H9 (cell line): ENCODE measurements around the gene OR13J1. TPM values are rescaled to one million over a fixed set of nuclear protein-coding genes. Genes with fewer than 3 reads are reported as not detected.

Source experiments
- DNase-seq: peaks from one replicate; pipeline ENCODE4 v3.0.0-alpha.2; 2017
- H2AFZ ChIP-seq: one replicate; pipeline ENCODE4 v1.6.1; 2013; ENCODE audit warnings: mild to moderate bottlenecking, low read length, control low read depth, moderate library complexity
- H2AK5ac ChIP-seq: 2 replicates; pipeline ENCODE4 v1.6.1; 2013; ENCODE audit warnings: low read length, control low read depth, mixed read lengths; ENCODE audit not compliant: insufficient read length
- H2BK120ac ChIP-seq: one replicate; pipeline ENCODE4 v1.6.1; 2013; ENCODE audit warnings: low read depth, mild to moderate bottlenecking, low read length, control low read depth, inconsistent platforms; ENCODE audit not compliant: poor library complexity, severe bottlenecking
- H2BK12ac ChIP-seq: 2 replicates; pipeline ENCODE4 v1.6.1; 2013; ENCODE audit warnings: low read length, control low read depth, mixed read lengths, low read depth; ENCODE audit not compliant: insufficient read length
- H2BK15ac ChIP-seq: 2 replicates; pipeline ENCODE4 v1.6.1; 2013; ENCODE audit warnings: low read depth, low read length, control low read depth
- H2BK20ac ChIP-seq: one replicate; pipeline ENCODE4 v1.6.1; 2013; ENCODE audit warnings: low read depth, mild to moderate bottlenecking, low read length, control low read depth, inconsistent platforms; ENCODE audit not compliant: poor library complexity, severe bottlenecking
- H2BK5ac ChIP-seq: 2 replicates; pipeline ENCODE4 v1.6.1; 2013; ENCODE audit warnings: low read length, control low read depth, mixed read lengths; ENCODE audit not compliant: insufficient read length
- H3K14ac ChIP-seq: 2 replicates; pipeline ENCODE4 v1.6.1; 2013; ENCODE audit warnings: low read length, control low read depth; ENCODE audit not compliant: insufficient read depth
- H3K18ac ChIP-seq: 2 replicates; pipeline ENCODE4 v1.6.1; 2013; ENCODE audit warnings: low read depth, mild to moderate bottlenecking, mixed read lengths, low read length, control low read depth; ENCODE audit not compliant: insufficient read length
- H3K23ac ChIP-seq: 2 replicates; pipeline ENCODE4 v1.6.1; 2013; ENCODE audit warnings: low read length, control low read depth, mixed read lengths, low read depth; ENCODE audit not compliant: insufficient read length
- H3K23me2 ChIP-seq: 2 replicates; pipeline ENCODE4 v1.6.1; 2013; ENCODE audit warnings: low read depth, mild to moderate bottlenecking, mixed read lengths, low read length, control low read depth; ENCODE audit not compliant: insufficient read length, poor library complexity, severe bottlenecking
- H3K27ac ChIP-seq: 2 replicates; pipeline ENCODE4 v1.5.1; 2013; ENCODE audit warnings: low read length, control low read depth, mixed read lengths, low read depth; ENCODE audit not compliant: insufficient read length
- H3K27me3 ChIP-seq: 2 replicates; pipeline ENCODE4 v1.6.1; 2013; ENCODE audit warnings: low read length, control low read depth, inconsistent platforms; ENCODE audit not compliant: insufficient read depth
- H3K4ac ChIP-seq: 2 replicates; pipeline ENCODE4 v1.6.1; 2013; ENCODE audit warnings: low read depth, mild to moderate bottlenecking, control low read depth, inconsistent platforms, low read length, moderate library complexity
- H3K4me1 ChIP-seq: 2 replicates; pipeline ENCODE4 v1.6.1; 2013; ENCODE audit warnings: low read length, control low read depth, inconsistent platforms; ENCODE audit not compliant: insufficient read depth
- H3K4me2 ChIP-seq: 2 replicates; pipeline ENCODE4 v1.6.1; 2013; ENCODE audit warnings: low read length, control low read depth, mixed read lengths; ENCODE audit not compliant: insufficient read length, insufficient read depth
- H3K56ac ChIP-seq: 2 replicates; pipeline ENCODE4 v1.6.1; 2013; ENCODE audit warnings: low read depth, mild to moderate bottlenecking, mixed read lengths, low read length, control low read depth; ENCODE audit not compliant: insufficient read length
- H3K79me1 ChIP-seq: 2 replicates; pipeline ENCODE4 v1.6.1; 2013; ENCODE audit warnings: low read depth, mild to moderate bottlenecking, moderate library complexity, low read length, control low read depth, inconsistent platforms; ENCODE audit not compliant: insufficient read depth, poor library complexity, severe bottlenecking
- H3K79me2 ChIP-seq: 2 replicates; pipeline ENCODE4 v1.6.1; 2013; ENCODE audit warnings: low read length, control low read depth, inconsistent platforms; ENCODE audit not compliant: insufficient read depth
- H3K9ac ChIP-seq: 2 replicates; pipeline ENCODE4 v1.6.1; 2013; ENCODE audit warnings: low read length, control low read depth, mixed read lengths; ENCODE audit not compliant: insufficient read length; ENCODE audit errors: extremely low read depth
- H3K9me3 ChIP-seq: one replicate; pipeline ENCODE4 v1.6.1; 2013; ENCODE audit warnings: low read depth, low read length, inconsistent platforms; ENCODE audit not compliant: control insufficient read depth
- H3T11ph ChIP-seq: one replicate; pipeline ENCODE4 v1.6.1; 2013; ENCODE audit warnings: mild to moderate bottlenecking, low read length, control low read depth, inconsistent platforms
- H4K20me1 ChIP-seq: one replicate; pipeline ENCODE4 v1.6.1; 2013; ENCODE audit not compliant: control insufficient read depth, insufficient read length, insufficient read depth
- H4K5ac ChIP-seq: 2 replicates; pipeline ENCODE4 v1.6.1; 2013; ENCODE audit warnings: low read depth, mild to moderate bottlenecking, mixed read lengths, low read length, control low read depth; ENCODE audit not compliant: insufficient read length
- H4K8ac ChIP-seq: replicated peaks from 2 replicates; pipeline ENCODE4 v1.6.1; 2013; ENCODE audit warnings: low read length, control low read depth, mixed read lengths, low read depth; ENCODE audit not compliant: insufficient read length
- H4K91ac ChIP-seq: 2 replicates; pipeline ENCODE4 v1.6.1; 2013; ENCODE audit warnings: low read depth, mild to moderate bottlenecking, moderate library complexity, mixed read lengths, low read length, control low read depth; ENCODE audit not compliant: insufficient read length
- H3K27ac Mint-ChIP-seq, 3 experiments: 2 replicates in 2 of 3; 3 replicates in 1 of 3; pipeline ENCODE4 v1.8.0; 2020 to 2021; ENCODE audit warnings: mixed read lengths in 3 of 3, mild to moderate bottlenecking in 1 of 3, moderate library complexity in 1 of 3
- H3K27me3 Mint-ChIP-seq: 2 replicates; pipeline ENCODE4 v1.8.0; 2021; ENCODE audit warnings: low read depth, mild to moderate bottlenecking, moderate library complexity, mixed read lengths
- H3K36me3 Mint-ChIP-seq, 3 experiments: 2 replicates in 2 of 3; 3 replicates in 1 of 3; pipeline ENCODE4 v1.8.0; 2020 to 2021; ENCODE audit warnings: low read depth in 3 of 3, mixed read lengths in 3 of 3; ENCODE audit not compliant: insufficient read depth in 1 of 3
- H3K4me1 Mint-ChIP-seq, 2 experiments: 2 replicates each; pipeline ENCODE4 v1.8.0; 2020; ENCODE audit warnings: mixed read lengths in 2 of 2
- H3K4me3 Mint-ChIP-seq, 2 experiments: 2 replicates in 1 of 2; 3 replicates in 1 of 2; pipeline ENCODE4 v1.8.0; 2020 to 2021; ENCODE audit warnings: mild to moderate bottlenecking in 2 of 2, mixed read lengths in 2 of 2, moderate library complexity in 1 of 2
- H3K9me3 Mint-ChIP-seq, 2 experiments: 2 replicates in 1 of 2; 3 replicates in 1 of 2; pipeline ENCODE4 v1.8.0; 2020; ENCODE audit warnings: mild to moderate bottlenecking in 2 of 2, mixed read lengths in 2 of 2, moderate library complexity in 1 of 2
- WGBS: extraction: QIAGEN DNeasy Blood & Tissue Kit; methylation state at CpG from one replicate; pipeline ENCODE4 v1.1.7; 2013; ENCODE audit warnings: missing lambda C conversion rate, low lambda C conversion rate, mixed read lengths; ENCODE audit not compliant: insufficient read length; ENCODE audit errors: extremely low coverage; 5-methylcytosine and 5-hydroxymethylcytosine counted together
- total RNA-seq: library from RNA; stranded (reverse); gene quantifications from 2 replicates; pipeline ENCODE4 v1.2.1, GENCODE V29; 2021
- TF ChIP-seq, protein P1 (sequence below): fragments of 200-600 bp; sonication (generic); conservative IDR thresholded peaks from 3 replicates; pipeline ENCODE4 v1.8.0; 2021; ENCODE audit warnings: antibody characterized with exemption, mild to moderate bottlenecking

OR13J1 gene
- total RNA-seq, 1 experiment from 2014 or later: not detected

- TF ChIP-seq, protein P1, sequence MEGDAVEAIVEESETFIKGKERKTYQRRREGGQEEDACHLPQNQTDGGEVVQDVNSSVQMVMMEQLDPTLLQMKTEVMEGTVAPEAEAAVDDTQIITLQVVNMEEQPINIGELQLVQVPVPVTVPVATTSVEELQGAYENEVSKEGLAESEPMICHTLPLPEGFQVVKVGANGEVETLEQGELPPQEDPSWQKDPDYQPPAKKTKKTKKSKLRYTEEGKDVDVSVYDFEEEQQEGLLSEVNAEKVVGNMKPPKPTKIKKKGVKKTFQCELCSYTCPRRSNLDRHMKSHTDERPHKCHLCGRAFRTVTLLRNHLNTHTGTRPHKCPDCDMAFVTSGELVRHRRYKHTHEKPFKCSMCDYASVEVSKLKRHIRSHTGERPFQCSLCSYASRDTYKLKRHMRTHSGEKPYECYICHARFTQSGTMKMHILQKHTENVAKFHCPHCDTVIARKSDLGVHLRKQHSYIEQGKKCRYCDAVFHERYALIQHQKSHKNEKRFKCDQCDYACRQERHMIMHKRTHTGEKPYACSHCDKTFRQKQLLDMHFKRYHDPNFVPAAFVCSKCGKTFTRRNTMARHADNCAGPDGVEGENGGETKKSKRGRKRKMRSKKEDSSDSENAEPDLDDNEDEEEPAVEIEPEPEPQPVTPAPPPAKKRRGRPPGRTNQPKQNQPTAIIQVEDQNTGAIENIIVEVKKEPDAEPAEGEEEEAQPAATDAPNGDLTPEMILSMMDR: no peak
- Histone ChIP-seq H3K4me2 (no peak overlapping the region), H3T11ph (no peak overlapping the region), H3K79me1 (no peaks in the 10 kb centered on the region), H3K27me3 (no peaks in the 10 kb centered on the region), H3K27ac (no peak overlapping the region), H3K23me2 (no peaks in the 10 kb centered on the region), H2BK15ac (no peak overlapping the region), H3K56ac (no peak overlapping the region), H3K23ac (no peak overlapping the region), H2AFZ (no peak overlapping the region), H3K4ac (no peak overlapping the region), H3K18ac (peak overlapping the region; percentile 77), H2AK5ac (no peak overlapping the region), H4K91ac (no peak overlapping the region), H3K14ac (0 out of 2 replicates have a peak overlapping the region, but pooled peaks have one; percentile 32), H4K20me1 (no peaks in the 10 kb centered on the region), H2BK12ac (no peak overlapping the region), H4K5ac (no peak overlapping the region), H2BK120ac (no peak overlapping the region), H3K9me3 (no peaks in the 10 kb centered on the region), H3K4me1 (peaks cover 7% of the 10 kb centered on the region; the same call in 1 of the 2 replicates), H2BK5ac (no peak overlapping the region), H3K9ac (no peak overlapping the region), H2BK20ac (no peak overlapping the region), H3K79me2 (no peaks in the 10 kb centered on the region), H4K8ac (no peak overlapping the region)
- Mint-ChIP-seq H3K27me3 (peaks cover 3% of the 10 kb centered on the region; the same call in 1 of the 2 replicates), H3K4me3 (no peak overlapping the region), H3K27ac (peak overlapping the region in 2 of 3 experiments; percentile 16 to 45; a peak in 4 of 7 replicates), H3K4me1 (peaks cover 16% of the 10 kb centered on the region in 2 experiments), H3K9me3 (no peaks in the 10 kb centered on the region), H3K36me3 (peaks cover 0 to 3% (median 1%) of the 10 kb centered on the region in 3 experiments; a peak in 4 of 7 replicates)
- no CpG with 5 or more reads among the region's 2 CpGs for whole genome bisulfite sequencing
- DNase-seq: no peak
Measured at GRCh38 chr9:35868933-35869332, 1.3 kb downstream of the OR13J1 start.
